ENCODE measurements around the gene SPSB1.

GRCh38 chr1:9263984-9264872, 28.5 kb upstream of the SPSB1 start:
- no peak for TF ChIP-seq ZNF248 (tag by site-specific recombination; IDR thresholded peaks at IDR 0.05)
- TF ChIP-seq CTCF (tag by site-specific recombination; IDR thresholded peaks at IDR 0.05) = no peak
- no peak for TF ChIP-seq ZNF18 (tag by site-specific recombination; IDR thresholded peaks at IDR 0.05)
- TF ChIP-seq ZBTB48 (tag by site-specific recombination; IDR thresholded peaks at IDR 0.05) = no peak
- no peak for TF ChIP-seq MYNN (tag by site-specific recombination; IDR thresholded peaks at IDR 0.05; ENCODE audit: borderline replicate concordance)
- TF ChIP-seq BCL6B (tag by site-specific recombination; IDR thresholded peaks at IDR 0.05) = no peak
- TF ChIP-seq MEIS1 (CRISPR knock-in tag; IDR thresholded peaks at IDR 0.05; ENCODE audit: borderline replicate concordance) = no peak
- TF ChIP-seq ZBTB1 (tag by site-specific recombination; IDR thresholded peaks at IDR 0.05) = no peak
- no peak for TF ChIP-seq ZNF639 (tag by site-specific recombination; IDR thresholded peaks at IDR 0.05)
